GM23248 (cell line): ENCODE data around the gene NUP205. TPM values are rescaled to one million over a fixed set of nuclear protein-coding genes. Genes with fewer than 3 reads are reported as not detected.

Experiments
- DNase-seq: peaks from one replicate; pipeline ENCODE4 v3.0.0-alpha.2; 2015
- H2AFZ ChIP-seq: fragments of 200-600 bp; sonication (generic); 2 replicates; pipeline ENCODE4 v1.6.1; 2016; ENCODE audit warnings: antibody characterized with exemption
- H3F3A ChIP-seq: fragments of 200-600 bp; sonication (generic); 2 replicates; pipeline ENCODE4 v1.6.1; 2016; ENCODE audit warnings: mild to moderate bottlenecking, antibody characterized with exemption, mixed run types; ENCODE audit not compliant: insufficient read depth
- H3K27ac ChIP-seq: fragments of 200-600 bp; sonication (generic); 2 replicates; pipeline ENCODE4 v1.5.1; 2016; ENCODE audit warnings: mild to moderate bottlenecking
- H3K27me3 ChIP-seq: fragments of 200-600 bp; sonication (generic); replicated peaks from 2 replicates; pipeline ENCODE4 v1.6.1; 2016; ENCODE audit warnings: mild to moderate bottlenecking; ENCODE audit not compliant: insufficient read depth
- H3K36me3 ChIP-seq: fragments of 200-600 bp; sonication (generic); 2 replicates; pipeline ENCODE4 v1.6.1; 2016; ENCODE audit warnings: low read depth, mild to moderate bottlenecking
- H3K4me1 ChIP-seq: fragments of 200-600 bp; sonication (generic); 2 replicates; pipeline ENCODE4 v1.6.1; 2016; ENCODE audit warnings: mild to moderate bottlenecking; ENCODE audit not compliant: insufficient read depth
- H3K4me2 ChIP-seq: fragments of 200-600 bp; sonication (generic); one replicate; pipeline ENCODE4 v1.6.1; 2016; ENCODE audit warnings: mild to moderate bottlenecking; ENCODE audit not compliant: unreplicated experiment
- H3K4me3 ChIP-seq: fragments of 200-600 bp; sonication (generic); 2 replicates; pipeline ENCODE4 v1.5.1; 2016; ENCODE audit warnings: mild to moderate bottlenecking
- H3K79me2 ChIP-seq: fragments of 200-600 bp; sonication (generic); 2 replicates; pipeline ENCODE4 v1.6.1; 2016; ENCODE audit warnings: mild to moderate bottlenecking; ENCODE audit not compliant: insufficient read depth
- H3K9ac ChIP-seq: fragments of 200-600 bp; sonication (generic); 2 replicates; pipeline ENCODE4 v1.6.1; 2016; ENCODE audit warnings: mild to moderate bottlenecking
- H3K9me2 ChIP-seq: fragments of 200-600 bp; sonication (generic); 2 replicates; pipeline ENCODE4 v1.6.1; 2016; ENCODE audit warnings: mixed run types, mild to moderate bottlenecking, moderate library complexity; ENCODE audit not compliant: insufficient read depth
- H3K9me3 ChIP-seq: fragments of 200-600 bp; sonication (generic); one replicate; pipeline ENCODE4 v1.6.1; 2017; ENCODE audit warnings: low read depth
- H4K20me1 ChIP-seq: fragments of 200-600 bp; sonication (generic); 2 replicates; pipeline ENCODE4 v1.6.0; 2016; ENCODE audit not compliant: insufficient read depth
- EZH2 ChIP-seq: fragments of 200-600 bp; sonication (generic); IDR thresholded peaks from 2 replicates; pipeline ENCODE4 v1.6.1; 2018; ENCODE audit warnings: antibody characterized with exemption, mild to moderate bottlenecking; ENCODE audit not compliant: insufficient read depth, poor library complexity, severe bottlenecking
- EZH2phosphoT487 ChIP-seq: fragments of 200-600 bp; sonication (generic); IDR thresholded peaks from 2 replicates; pipeline ENCODE4 v1.6.1; 2018; ENCODE audit warnings: antibody characterized with exemption, moderate library complexity, mild to moderate bottlenecking, low read depth; ENCODE audit not compliant: insufficient read depth
- WGBS, 2 experiments: methylation state at CpG; one replicate each; pipeline ENCODE4 v1.1.6; 2015 to 2017; ENCODE audit warnings: low lambda C conversion rate in 2 of 2, low coverage in 1 of 2; ENCODE audit errors: missing lambda C conversion rate in 2 of 2; 5-methylcytosine and 5-hydroxymethylcytosine counted together
- in situ Hi-C: fragments of 300-500 bp; cut with MboI; formaldehyde crosslinking; loops from 2 replicates; pipeline ENCODE4 v1.15.0; 2020
- polyA plus RNA-seq: library from polyadenylated mRNA; unstranded; fragments of >200 nt; fragmentation: Nextera tagmentation; extraction: Ambion mirVana; gene quantifications from 2 replicates; pipeline ENCODE4 v1.2.1, GENCODE V29; 2016
- total RNA-seq: library from RNA; depleted of rRNA; stranded (reverse); fragments of >200 nt; shearing (Covaris generic); gene quantifications from 2 replicates; pipeline ENCODE4 v1.2.3, GENCODE V29; 2014

Gene NUP205
- total and polyA plus RNA-seq, 2 experiments from 2014 or later, result 18.5 to 31.8 TPM

DNA sequence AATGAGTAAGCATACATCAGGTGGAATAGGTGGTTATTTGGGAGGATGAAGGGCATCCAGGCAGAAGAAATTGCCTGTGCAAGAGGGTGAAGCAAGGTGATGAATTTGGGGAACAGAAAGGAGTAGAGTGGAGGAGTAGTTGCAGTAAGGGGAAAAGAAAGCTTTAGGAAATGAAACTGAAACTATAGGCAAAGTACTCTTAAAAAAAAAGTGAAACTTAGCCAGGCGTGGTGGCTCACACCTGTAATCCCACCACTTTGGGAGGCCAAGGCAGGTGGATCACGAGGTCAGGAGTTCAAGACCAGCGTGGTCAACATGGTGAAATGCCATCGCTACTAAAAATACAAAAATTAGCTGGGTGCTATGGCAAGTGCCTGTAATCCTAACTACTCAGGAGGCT lies 17.6 kb downstream of the NUP205 start:
- H3K4me2 ChIP-seq, result no peak overlapping the region
- WGBS, 2 experiments, result 100% methylated on average over 4 of the region's 4 CpGs

DNA sequence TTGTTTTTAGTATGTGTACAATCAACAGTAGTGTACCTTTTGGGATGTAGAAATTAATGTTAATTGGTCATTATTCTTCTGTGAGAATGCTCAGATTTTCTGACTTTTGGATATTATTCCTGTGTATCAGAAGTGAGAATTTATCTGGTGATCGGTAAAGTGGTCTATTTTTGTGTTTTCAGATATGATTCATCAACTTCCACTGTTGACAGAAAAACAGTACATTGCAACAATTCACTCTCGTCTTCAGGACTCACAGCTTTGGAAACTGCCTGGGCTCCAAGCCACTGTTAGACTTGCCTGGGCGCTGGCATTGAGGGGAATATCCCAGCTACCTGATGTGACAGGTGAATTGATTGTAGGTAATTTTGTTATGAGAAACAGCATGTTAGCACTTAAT lies 20.9 kb downstream of the NUP205 start:
- Histone ChIP-seq H3K27me3 (no peaks in the 10 kb centered on the region), H2AFZ (no peak overlapping the region), H3K9me3 (no peaks in the 10 kb centered on the region), H3K9me2 (no peaks in the 10 kb centered on the region), H4K20me1 (no peaks in the 10 kb centered on the region), H3K4me3 (no peak overlapping the region), H3K27ac (no peak overlapping the region), H3K36me3 (peaks cover 44% of the 10 kb centered on the region), H3K4me2 (no peak overlapping the region), H3K4me1 (no peaks in the 10 kb centered on the region), H3K9ac (no peak overlapping the region), H3K79me2 (no peaks in the 10 kb centered on the region), H3F3A (no peaks in the 10 kb centered on the region)
- WGBS, 2 experiments, result 95 to 100% methylated on average over 3 of the region's 3 CpGs
- TF ChIP-seq EZH2, result no peak
- TF ChIP-seq EZH2phosphoT487, result no peak
- no peak for DNase-seq
- in situ Hi-C loops, result no loop called here

More for the DNA sequence above, 17.6 kb downstream of the NUP205 start:
- Histone ChIP-seq H3K9me2 (no peaks in the 10 kb centered on the region), H3F3A (no peaks in the 10 kb centered on the region), H3K9me3 (no peaks in the 10 kb centered on the region), H4K20me1 (no peaks in the 10 kb centered on the region), H3K36me3 (peaks cover 38% of the 10 kb centered on the region), H3K79me2 (peaks cover 2% of the 10 kb centered on the region), H3K4me1 (no peaks in the 10 kb centered on the region), H3K27me3 (no peaks in the 10 kb centered on the region), H2AFZ (no peak overlapping the region), H3K9ac (no peak overlapping the region), H3K4me3 (no peak overlapping the region), H3K27ac (no peak overlapping the region)
- TF ChIP-seq EZH2phosphoT487 (no peak), EZH2 (no peak)
- no peak for DNase-seq
- in situ Hi-C loops, result no loop called here

DNA sequence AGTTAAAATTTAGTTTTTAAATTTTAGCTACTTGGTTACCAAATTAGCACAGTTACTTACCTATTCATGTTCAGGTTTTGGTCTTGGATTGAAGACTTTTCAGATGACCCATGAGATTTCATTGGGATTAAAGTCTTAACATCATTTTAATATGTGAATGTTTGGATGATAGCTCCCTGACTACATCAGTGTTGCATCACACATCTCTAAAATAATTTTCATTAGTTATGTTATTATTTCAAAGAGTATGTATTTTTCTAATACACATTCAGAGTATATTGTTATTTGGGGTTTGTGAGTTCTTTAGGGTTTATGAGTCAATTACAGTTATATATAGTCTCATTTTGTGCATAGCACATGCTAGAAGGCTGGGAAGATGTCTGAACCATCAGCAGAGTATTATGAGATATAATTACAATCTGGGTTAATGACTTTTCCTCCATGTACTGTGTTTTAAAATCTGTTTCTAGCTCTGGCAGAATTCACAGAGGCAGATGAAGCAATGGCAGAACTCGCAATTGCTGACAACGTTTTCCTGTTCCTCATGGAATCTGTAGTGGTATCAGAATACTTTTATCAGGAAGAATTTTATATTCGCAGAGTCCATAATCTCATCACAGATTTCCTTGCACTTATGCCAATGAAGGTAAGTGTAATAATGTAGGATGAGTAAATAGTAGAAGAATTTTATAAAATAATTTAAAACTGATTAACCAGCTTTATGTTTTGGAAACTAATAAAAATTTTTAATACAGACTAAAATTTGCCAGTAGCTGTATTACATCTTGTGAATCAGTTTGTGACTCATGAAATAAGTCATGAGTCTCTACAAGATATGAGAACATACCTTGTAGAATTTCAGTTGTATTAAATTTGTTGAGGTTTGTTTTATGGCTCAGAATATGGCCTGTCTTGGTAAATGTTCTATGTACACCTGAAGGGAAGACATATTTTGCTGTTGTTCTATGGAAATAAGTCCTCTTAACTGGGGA lies 26.9 kb downstream of the NUP205 start:
- in situ Hi-C loops, result no loop called here
- WGBS, 2 experiments, result 90 to 95% methylated on average over 3 of the region's 3 CpGs
- H3K4me2 ChIP-seq, result no peak overlapping the region
- no peaks in the 10 kb centered on the region for H3K9me3 ChIP-seq
- peaks cover 7% of the 10 kb centered on the region for H3F3A ChIP-seq
- no peaks in the 10 kb centered on the region for H3K9me2 ChIP-seq
- H3K4me1 ChIP-seq, result no peaks in the 10 kb centered on the region
- no peaks in the 10 kb centered on the region for H3K79me2 ChIP-seq
- DNase-seq, result peak; percentile 53
- TF ChIP-seq EZH2 (no peak), EZH2phosphoT487 (no peak)
- H3K4me3 ChIP-seq, result no peak overlapping the region
- H3K9ac ChIP-seq, result no peak overlapping the region
- H4K20me1 ChIP-seq, result no peaks in the 10 kb centered on the region
- no peaks in the 10 kb centered on the region for H3K27me3 ChIP-seq
- H3K27ac ChIP-seq, result peak overlapping the region; percentile 27
- H3K36me3 ChIP-seq, result peaks cover 31% of the 10 kb centered on the region
- no peak overlapping the region for H2AFZ ChIP-seq

DNA sequence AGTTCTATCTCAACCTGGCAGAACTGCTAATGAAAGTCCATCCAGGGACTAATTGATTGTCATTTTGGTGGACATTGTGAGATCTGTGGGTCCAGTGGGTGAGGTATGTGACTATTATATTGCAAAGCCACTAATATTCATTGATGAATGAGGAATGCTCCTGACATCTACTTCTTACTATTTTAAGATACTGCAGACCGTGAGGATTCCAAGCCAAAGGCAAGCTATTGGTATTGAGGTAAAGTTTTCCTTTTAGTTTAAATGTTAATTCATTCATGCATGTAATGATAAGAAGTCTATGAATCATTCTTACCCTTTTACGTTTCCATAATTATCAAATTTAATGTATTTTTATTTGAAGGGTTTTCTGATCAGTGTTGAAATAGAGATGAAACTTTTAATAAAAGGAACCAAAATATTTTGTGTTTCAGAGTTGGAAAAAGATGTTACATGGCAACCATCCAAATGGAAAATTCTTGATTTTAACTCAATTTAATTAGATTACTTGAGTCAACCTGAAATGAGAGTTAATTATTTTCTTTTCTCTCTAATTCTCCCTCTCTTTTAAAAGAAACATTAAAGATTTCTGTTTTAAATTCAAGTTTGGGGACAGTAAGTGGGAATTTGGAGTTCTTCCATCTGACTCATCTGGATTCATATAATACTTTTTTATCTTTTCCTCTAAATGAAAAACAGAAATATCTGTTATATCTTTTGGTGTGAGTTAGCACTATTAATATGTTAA lies 39.6 kb downstream of the NUP205 start:
- TF ChIP-seq EZH2phosphoT487 (no peak), EZH2 (no peak)
- Histone ChIP-seq H3K79me2 (no peaks in the 10 kb centered on the region), H3F3A (peaks cover 21% of the 10 kb centered on the region), H3K36me3 (peaks cover 30% of the 10 kb centered on the region; the same call in 1 of the 2 replicates), H3K4me2 (peak overlapping the region; percentile 44), H3K27ac (no peak overlapping the region), H3K27me3 (no peaks in the 10 kb centered on the region), H3K4me3 (no peak overlapping the region), H3K4me1 (peaks cover 13% of the 10 kb centered on the region), H2AFZ (no peak overlapping the region), H3K9me3 (no peaks in the 10 kb centered on the region), H3K9ac (no peak overlapping the region), H4K20me1 (no peaks in the 10 kb centered on the region), H3K9me2 (no peaks in the 10 kb centered on the region)
- in situ Hi-C loops, result no loop called here
- peak; percentile 71 for DNase-seq
- 52 to 57% methylated on average over 2 of the region's 2 CpGs for WGBS, 2 experiments
